NB4 (cell line): ENCODE data around the gene DRC7.

ENCODE experiments used
- DNase-seq: peaks from one replicate; pipeline ENCODE4 v3.0.0; 2010; ENCODE audit warnings: low read depth
- H3K4me3 ChIP-seq: one replicate; pipeline ENCODE4 v1.5.1; 2011; ENCODE audit warnings: mild to moderate bottlenecking, low read depth, low read length, moderate library complexity
- MYC ChIP-seq: IDR thresholded peaks from 2 replicates; pipeline ENCODE4 v1.6.1; 2011; ENCODE audit warnings: low read depth, low read length
- POLR2A ChIP-seq: IDR thresholded peaks from 2 replicates; pipeline ENCODE4 v1.6.1; 2011; ENCODE audit warnings: mild to moderate bottlenecking; ENCODE audit not compliant: insufficient read length; ENCODE audit errors: extremely low read depth
- TF ChIP-seq, protein P1 (sequence below): IDR thresholded peaks from 2 replicates; pipeline ENCODE4 v1.6.1; 2011; ENCODE audit warnings: low read depth, low read length
- TF ChIP-seq, protein P2 (sequence below): IDR thresholded peaks from one replicate; pipeline ENCODE4 v1.5.1; 2012; ENCODE audit warnings: low read depth, low read length

DRC7 gene

DNA sequence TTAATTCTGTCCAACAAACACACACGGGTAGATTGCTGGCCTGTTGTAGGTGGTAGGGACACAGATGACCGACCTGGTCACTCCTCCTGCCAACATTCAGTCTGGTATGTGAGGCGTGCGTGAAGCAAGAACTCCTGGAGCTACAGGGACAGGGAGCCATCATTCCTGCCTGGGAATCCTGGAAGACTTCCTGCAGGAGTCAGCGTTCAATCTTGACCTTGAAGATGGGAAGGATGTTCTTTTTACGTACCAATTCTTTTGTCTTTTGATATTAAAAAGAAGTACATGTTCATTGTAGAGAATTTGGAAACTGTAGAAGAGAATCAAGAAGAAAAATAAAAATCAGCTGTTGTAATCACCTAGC lies 30.0 kb upstream of the DRC7 start:
- no peak for DNase-seq
- no peak for TF ChIP-seq MYC
- no peak for TF ChIP-seq POLR2A
- TF ChIP-seq, protein P1, sequence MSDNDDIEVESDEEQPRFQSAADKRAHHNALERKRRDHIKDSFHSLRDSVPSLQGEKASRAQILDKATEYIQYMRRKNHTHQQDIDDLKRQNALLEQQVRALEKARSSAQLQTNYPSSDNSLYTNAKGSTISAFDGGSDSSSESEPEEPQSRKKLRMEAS = no peak
- TF ChIP-seq, protein P2, sequence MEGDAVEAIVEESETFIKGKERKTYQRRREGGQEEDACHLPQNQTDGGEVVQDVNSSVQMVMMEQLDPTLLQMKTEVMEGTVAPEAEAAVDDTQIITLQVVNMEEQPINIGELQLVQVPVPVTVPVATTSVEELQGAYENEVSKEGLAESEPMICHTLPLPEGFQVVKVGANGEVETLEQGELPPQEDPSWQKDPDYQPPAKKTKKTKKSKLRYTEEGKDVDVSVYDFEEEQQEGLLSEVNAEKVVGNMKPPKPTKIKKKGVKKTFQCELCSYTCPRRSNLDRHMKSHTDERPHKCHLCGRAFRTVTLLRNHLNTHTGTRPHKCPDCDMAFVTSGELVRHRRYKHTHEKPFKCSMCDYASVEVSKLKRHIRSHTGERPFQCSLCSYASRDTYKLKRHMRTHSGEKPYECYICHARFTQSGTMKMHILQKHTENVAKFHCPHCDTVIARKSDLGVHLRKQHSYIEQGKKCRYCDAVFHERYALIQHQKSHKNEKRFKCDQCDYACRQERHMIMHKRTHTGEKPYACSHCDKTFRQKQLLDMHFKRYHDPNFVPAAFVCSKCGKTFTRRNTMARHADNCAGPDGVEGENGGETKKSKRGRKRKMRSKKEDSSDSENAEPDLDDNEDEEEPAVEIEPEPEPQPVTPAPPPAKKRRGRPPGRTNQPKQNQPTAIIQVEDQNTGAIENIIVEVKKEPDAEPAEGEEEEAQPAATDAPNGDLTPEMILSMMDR = no peak
- no peak overlapping the region for H3K4me3 ChIP-seq

DNA sequence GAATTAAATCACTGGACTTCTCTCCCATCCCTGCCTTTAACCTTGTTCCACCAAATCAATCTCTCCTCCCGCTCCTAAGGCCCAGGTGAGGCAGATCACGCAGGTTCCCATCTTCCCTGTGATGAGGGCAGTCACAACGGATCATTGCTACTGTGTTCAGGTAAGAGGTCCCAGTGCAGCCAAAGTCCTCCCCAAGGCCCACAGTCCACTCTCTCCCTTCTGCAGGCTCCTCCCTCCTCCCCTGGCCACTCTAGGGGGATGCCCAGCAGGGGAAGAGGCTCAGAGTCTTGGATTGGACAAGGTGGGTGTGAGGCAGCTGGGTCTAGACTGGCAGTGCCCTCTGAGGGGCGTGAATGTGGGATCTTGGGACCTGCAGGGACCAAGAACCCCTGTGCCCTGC lies 29.1 kb upstream of the DRC7 start:
- TF ChIP-seq, protein P1 = no peak
- no peak for TF ChIP-seq POLR2A
- TF ChIP-seq MYC = no peak
- TF ChIP-seq, protein P2 = no peak
- DNase-seq = no peak

DNA sequence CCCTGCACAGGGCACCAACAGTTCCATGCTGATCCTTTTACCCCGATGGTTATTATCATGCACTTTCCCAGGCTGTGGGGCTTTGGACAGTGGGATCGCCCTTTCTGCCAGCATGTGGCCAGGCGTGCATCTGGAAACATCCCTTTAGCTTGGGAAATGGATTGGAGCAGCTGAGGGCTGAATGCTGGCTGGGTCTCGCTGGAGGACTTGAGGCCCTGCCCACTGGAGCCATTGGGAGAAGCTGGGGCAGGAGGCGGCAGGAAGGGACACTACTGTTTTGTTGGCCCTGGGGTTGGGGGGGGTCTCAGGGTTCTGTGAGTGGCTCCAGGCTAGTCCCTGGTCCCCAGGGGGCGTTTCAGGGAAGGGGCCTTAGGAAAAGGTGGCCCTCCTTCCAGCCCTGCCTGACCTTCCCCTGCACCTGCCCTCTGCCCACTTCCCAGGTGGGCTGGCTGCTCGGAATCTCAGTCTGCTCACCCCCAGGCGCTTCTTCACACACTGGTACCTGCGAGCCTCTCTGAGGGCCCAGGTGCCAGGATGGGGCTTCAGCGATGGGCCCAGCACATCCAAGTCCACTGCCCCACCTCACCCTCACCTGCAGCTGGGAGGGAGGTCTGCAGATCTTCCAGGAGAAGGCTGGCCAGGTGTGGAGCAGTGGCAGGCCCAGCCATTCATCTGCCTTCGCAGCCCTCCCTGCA lies 28.1 kb upstream of the DRC7 start:
- H3K4me3 ChIP-seq = no peak overlapping the region
- DNase-seq = no peak
- TF ChIP-seq POLR2A (no peak), MYC (no peak)
- TF ChIP-seq, protein P2 = no peak
- TF ChIP-seq, protein P1 = no peak

More for the DNA sequence above, 29.1 kb upstream of the DRC7 start:
- no peak overlapping the region for H3K4me3 ChIP-seq

DNA sequence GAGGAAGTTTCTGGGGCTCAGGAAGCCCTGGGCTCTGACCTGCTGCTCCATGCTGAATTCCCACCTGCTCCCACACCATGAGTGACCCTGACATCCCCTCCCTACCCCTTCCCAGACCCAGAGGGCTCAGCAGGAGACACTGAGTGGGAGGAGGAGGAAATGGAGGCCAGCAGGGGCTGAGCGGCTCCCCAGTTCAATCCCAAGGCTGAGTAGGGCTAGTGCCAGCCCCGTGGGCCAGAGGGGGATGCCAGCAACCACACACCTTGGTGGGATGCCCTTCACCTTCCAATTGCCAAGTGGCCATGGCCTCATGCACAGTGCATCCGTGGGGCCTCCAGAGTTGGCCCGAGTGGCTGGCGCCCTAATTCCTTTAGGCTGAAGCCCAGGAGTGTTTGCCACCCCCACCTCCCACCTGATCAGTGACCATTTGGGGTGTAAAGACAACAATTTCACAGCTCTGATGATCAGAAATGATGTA lies 27.5 kb upstream of the DRC7 start:
- DNase-seq = no peak
- no peak overlapping the region for H3K4me3 ChIP-seq
- TF ChIP-seq, protein P1 = no peak
- TF ChIP-seq, protein P2 = no peak
- TF ChIP-seq MYC (no peak), POLR2A (no peak)

DNA sequence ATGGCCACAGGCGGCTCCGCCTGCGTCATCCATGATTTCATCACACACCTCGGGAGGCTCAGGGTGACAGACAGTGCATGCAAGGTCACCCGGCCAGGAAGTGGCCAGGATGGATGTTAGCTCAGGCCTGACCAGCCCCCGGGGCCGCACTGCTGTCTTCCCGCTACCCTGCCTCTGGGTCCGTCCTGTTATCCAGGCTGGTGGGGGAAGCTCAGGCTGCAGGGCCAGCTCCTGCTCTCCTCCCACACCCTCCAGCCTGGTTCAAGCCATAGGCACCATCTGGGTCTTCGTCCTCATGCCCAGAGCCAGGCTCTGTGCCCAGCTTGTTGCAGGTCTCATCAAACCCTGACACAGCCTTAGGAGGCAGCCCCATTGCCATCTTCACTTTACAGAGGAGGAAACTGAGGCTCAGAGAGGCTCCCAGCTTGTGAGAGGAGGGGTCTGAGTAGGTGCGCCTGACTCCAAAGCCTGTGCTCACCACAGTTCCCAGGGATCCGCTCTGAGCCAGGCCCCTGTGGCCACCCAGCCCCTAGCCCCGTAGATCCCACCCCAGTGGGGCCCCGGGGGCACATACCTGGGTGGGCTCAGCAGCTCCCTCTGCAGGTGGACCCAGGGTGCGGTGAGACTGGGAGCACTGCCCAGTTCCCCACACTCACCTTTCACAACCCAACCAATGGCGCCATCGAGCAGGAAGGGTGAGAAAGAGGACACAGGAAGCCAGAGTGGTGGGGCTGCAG lies 26.9 kb upstream of the DRC7 start:
- DNase-seq = peak; percentile 85
- TF ChIP-seq, protein P2 = peak; percentile 50
- TF ChIP-seq MYC = peak; percentile 37; the same call in 1 of the 2 replicates
- no peak for TF ChIP-seq POLR2A
- TF ChIP-seq, protein P1 = no peak
- no peak overlapping the region for H3K4me3 ChIP-seq
